Stimulated activated CD4-positive, alpha-beta T cell treated with anti-CD3 and anti-CD28 coated beads, Interleukin-12 subunit alpha, Interleukin-12 subunit beta, amount 100 ng/mL, for 48 hours (primary cell): ENCODE results near the gene SAMD10.
"Not testable (repeated sequence)": the region's sequence is repeated elsewhere in the genome, so short reads cannot be mapped to it uniquely, and the experiment has no call there.

Experiments used
- DNase-seq, 3 donors: peaks; one replicate each; pipeline ENCODE4 v3.0.0-alpha.2; 2020; ENCODE audit warnings: low read depth in 2 of 3, low spot score in 1 of 3

SAMD10 gene

GRCh38 chr20:63979557-63980316 is at the start of gene SAMD10:
Gene SAMD10 (minus strand): TSS chr20:63979642. CDS start chr20:63979467, 175 bp downstream.
- DNase-seq, result peak; percentile 85 to 87 (median 85)

- DNase-seq, result no peak
These were observed 48.7 kb upstream of the SAMD10 start for GRCh38 chr20:64027981-64028685.

- DNase-seq, result no peak
These were observed 46.5 kb upstream of the SAMD10 start for GRCh38 chr20:64025826-64026412.

- DNase-seq, result no peak
These were observed 45.8 kb upstream of the SAMD10 start for GRCh38 chr20:64025101-64025825.

- DNase-seq, result no peak
These were observed 44.9 kb upstream of the SAMD10 start for GRCh38 chr20:64024141-64024990.

GRCh38 chr20:64023361-64024140 is 44.1 kb upstream of the SAMD10 start:
- DNase-seq, result no peak

- no peak for DNase-seq
These were observed 43.4 kb upstream of the SAMD10 start for GRCh38 chr20:64022671-64023360.

GRCh38 chr20:64021124-64021975 is 41.9 kb upstream of the SAMD10 start:
- no peak for DNase-seq

- DNase-seq, result no peak
These were observed 36.2 kb upstream of the SAMD10 start for GRCh38 chr20:64015635-64016034.

- DNase-seq, result not testable (repeated sequence)
These were observed 33.1 kb upstream of the SAMD10 start for GRCh38 chr20:64012385-64013154.

GRCh38 chr20:64011366-64011779 is 31.9 kb upstream of the SAMD10 start:
- DNase-seq, result no peak

- DNase-seq, result no peak
These were observed 31.3 kb upstream of the SAMD10 start for GRCh38 chr20:64010711-64011237.

GRCh38 chr20:64009811-64010387 is 30.5 kb upstream of the SAMD10 start:
- DNase-seq, result no peak

- no peak for DNase-seq
These were observed 27.5 kb upstream of the SAMD10 start for GRCh38 chr20:64006902-64007301.

- DNase-seq, result no peak
These were observed 27.0 kb upstream of the SAMD10 start for GRCh38 chr20:64006490-64006889.

- DNase-seq, result no peak
These were observed 26.0 kb upstream of the SAMD10 start for GRCh38 chr20:64005394-64005793.
